DOHH2 (cell line): ENCODE measurements around the gene PCDHGC4.

Experiments used
- H3F3A ChIP-seq: fragments of 200-600 bp; sonication (generic), shearing (Covaris generic); 2 replicates; pipeline ENCODE4 v1.6.0; 2016; ENCODE audit warnings: antibody characterized with exemption, mild to moderate bottlenecking; ENCODE audit not compliant: control insufficient read depth, insufficient read depth
- H3K27ac ChIP-seq: fragments of 200-600 bp; sonication (generic); 2 replicates; pipeline ENCODE4 v1.5.1; 2014; ENCODE audit warnings: low read depth, mild to moderate bottlenecking, low read length, moderate library complexity
- H3K27me3 ChIP-seq: fragments of 200-600 bp; sonication (generic); 2 replicates; pipeline ENCODE4 v1.6.1; 2014; ENCODE audit warnings: mild to moderate bottlenecking, low read length, mixed read lengths; ENCODE audit not compliant: control insufficient read depth
- H3K36me3 ChIP-seq: fragments of 200-600 bp; sonication (generic); 2 replicates; pipeline ENCODE4 v1.6.1; 2014; ENCODE audit warnings: mild to moderate bottlenecking, low read length, moderate library complexity, mixed read lengths; ENCODE audit not compliant: control insufficient read depth
- H3K4me1 ChIP-seq: fragments of 200-600 bp; sonication (generic); 2 replicates; pipeline ENCODE4 v1.6.1; 2014; ENCODE audit warnings: mild to moderate bottlenecking, low read length, mixed read lengths; ENCODE audit not compliant: control insufficient read depth
- H3K4me2 ChIP-seq: fragments of 200-600 bp; sonication (generic); 2 replicates; pipeline ENCODE4 v1.6.0; 2014; ENCODE audit warnings: mild to moderate bottlenecking, low read length, moderate library complexity
- H3K4me3 ChIP-seq: fragments of 200-600 bp; sonication (generic); 2 replicates; pipeline ENCODE4 v1.5.1; 2014; ENCODE audit warnings: mild to moderate bottlenecking, low read length, mixed read lengths
- H3K79me2 ChIP-seq: fragments of 200-600 bp; sonication (generic); 2 replicates; pipeline ENCODE4 v1.6.1; 2014; ENCODE audit warnings: mild to moderate bottlenecking, low read length, mixed read lengths; ENCODE audit not compliant: control insufficient read depth
- H3K9me2 ChIP-seq: fragments of 200-600 bp; sonication (generic); replicated peaks from 2 replicates; pipeline ENCODE4 v1.6.1; 2014; ENCODE audit warnings: mild to moderate bottlenecking, low read length, mixed read lengths; ENCODE audit not compliant: control insufficient read depth
- H3K9me3 ChIP-seq: fragments of 200-600 bp; sonication (generic); 2 replicates; pipeline ENCODE4 v1.6.1; 2014; ENCODE audit warnings: antibody characterized with exemption, low read length, mixed read lengths; ENCODE audit not compliant: control insufficient read depth, insufficient read depth
- H4K20me1 ChIP-seq: fragments of 200-600 bp; sonication (generic); 2 replicates; pipeline ENCODE4 v1.6.0; 2014; ENCODE audit warnings: low read depth, mild to moderate bottlenecking, antibody characterized with exemption, low read length, moderate library complexity; ENCODE audit not compliant: control insufficient read depth, insufficient read depth
- EZH2phosphoT487 ChIP-seq: fragments of 200-600 bp; sonication (generic); IDR thresholded peaks from 2 replicates; pipeline ENCODE4 v1.6.1; 2017; ENCODE audit warnings: borderline replicate concordance, mild to moderate bottlenecking, antibody characterized with exemption, low read length, moderate library complexity, mixed read lengths
- TF ChIP-seq, protein P1 (sequence below): fragments of 200-600 bp; sonication (generic); IDR thresholded peaks from one replicate; pipeline ENCODE4 v1.5.1; 2014; ENCODE audit warnings: antibody characterized with exemption, mild to moderate bottlenecking, low read depth, low read length; ENCODE audit not compliant: poor library complexity, severe bottlenecking

PCDHGC4 gene

DNA sequence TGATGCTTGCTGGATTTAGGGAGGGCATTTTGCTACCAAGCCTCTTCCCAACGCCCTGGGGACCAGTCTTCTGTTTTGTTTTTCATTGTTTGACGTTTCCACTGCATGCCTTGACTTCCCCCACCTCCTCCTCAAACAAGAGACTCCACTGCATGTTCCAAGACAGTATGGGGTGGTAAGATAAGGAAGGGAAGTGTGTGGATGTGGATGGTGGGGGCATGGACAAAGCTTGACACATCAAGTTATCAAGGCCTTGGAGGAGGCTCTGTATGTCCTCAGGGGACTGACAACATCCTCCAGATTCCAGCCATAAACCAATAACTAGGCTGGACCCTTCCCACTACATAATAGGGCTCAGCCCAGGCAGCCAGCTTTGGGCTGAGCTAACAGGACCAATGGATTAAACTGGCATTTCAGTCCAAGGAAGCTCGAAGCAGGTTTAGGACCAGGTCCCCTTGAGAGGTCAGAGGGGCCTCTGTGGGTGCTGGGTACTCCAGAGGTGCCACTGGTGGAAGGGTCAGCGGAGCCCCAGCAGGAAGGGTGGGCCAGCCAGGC lies 27.0 kb downstream of the PCDHGC4 start:
- no peaks in the 10 kb centered on the region for H4K20me1 ChIP-seq
- peaks cover 100% of the 10 kb centered on the region for H3K4me1 ChIP-seq
- peak overlapping the region; percentile 97 for H3K4me2 ChIP-seq
- no peak for TF ChIP-seq EZH2phosphoT487
- TF ChIP-seq, protein P1, sequence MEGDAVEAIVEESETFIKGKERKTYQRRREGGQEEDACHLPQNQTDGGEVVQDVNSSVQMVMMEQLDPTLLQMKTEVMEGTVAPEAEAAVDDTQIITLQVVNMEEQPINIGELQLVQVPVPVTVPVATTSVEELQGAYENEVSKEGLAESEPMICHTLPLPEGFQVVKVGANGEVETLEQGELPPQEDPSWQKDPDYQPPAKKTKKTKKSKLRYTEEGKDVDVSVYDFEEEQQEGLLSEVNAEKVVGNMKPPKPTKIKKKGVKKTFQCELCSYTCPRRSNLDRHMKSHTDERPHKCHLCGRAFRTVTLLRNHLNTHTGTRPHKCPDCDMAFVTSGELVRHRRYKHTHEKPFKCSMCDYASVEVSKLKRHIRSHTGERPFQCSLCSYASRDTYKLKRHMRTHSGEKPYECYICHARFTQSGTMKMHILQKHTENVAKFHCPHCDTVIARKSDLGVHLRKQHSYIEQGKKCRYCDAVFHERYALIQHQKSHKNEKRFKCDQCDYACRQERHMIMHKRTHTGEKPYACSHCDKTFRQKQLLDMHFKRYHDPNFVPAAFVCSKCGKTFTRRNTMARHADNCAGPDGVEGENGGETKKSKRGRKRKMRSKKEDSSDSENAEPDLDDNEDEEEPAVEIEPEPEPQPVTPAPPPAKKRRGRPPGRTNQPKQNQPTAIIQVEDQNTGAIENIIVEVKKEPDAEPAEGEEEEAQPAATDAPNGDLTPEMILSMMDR: no peak
- H3K9me3 ChIP-seq: no peaks in the 10 kb centered on the region
- H3K27me3 ChIP-seq: no peaks in the 10 kb centered on the region
- H3F3A ChIP-seq: peaks cover 61% of the 10 kb centered on the region
- H3K4me3 ChIP-seq: peak overlapping the region; percentile 79
- no peaks in the 10 kb centered on the region for H3K9me2 ChIP-seq
- peak overlapping the region; percentile 100 for H3K27ac ChIP-seq
- peaks cover 23% of the 10 kb centered on the region for H3K79me2 ChIP-seq
- peaks cover 78% of the 10 kb centered on the region for H3K36me3 ChIP-seq

DNA sequence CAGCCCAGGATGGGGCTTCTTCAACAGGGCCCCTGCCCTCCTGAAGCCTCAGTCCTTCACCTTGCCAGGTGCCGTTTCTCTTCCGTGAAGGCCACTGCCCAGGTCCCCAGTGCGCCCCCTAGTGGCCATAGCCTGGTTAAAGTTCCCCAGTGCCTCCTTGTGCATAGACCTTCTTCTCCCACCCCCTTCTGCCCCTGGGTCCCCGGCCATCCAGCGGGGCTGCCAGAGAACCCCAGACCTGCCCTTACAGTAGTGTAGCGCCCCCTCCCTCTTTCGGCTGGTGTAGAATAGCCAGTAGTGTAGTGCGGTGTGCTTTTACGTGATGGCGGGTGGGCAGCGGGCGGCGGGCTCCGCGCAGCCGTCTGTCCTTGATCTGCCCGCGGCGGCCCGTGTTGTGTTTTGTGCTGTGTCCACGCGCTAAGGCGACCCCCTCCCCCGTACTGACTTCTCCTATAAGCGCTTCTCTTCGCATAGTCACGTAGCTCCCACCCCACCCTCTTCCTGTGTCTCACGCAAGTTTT lies 27.6 kb downstream of the PCDHGC4 start:
- H4K20me1 ChIP-seq: no peaks in the 10 kb centered on the region
- H3K36me3 ChIP-seq: peaks cover 78% of the 10 kb centered on the region
- peak overlapping the region; percentile 79 for H3K4me3 ChIP-seq
- H3K27me3 ChIP-seq: no peaks in the 10 kb centered on the region
- TF ChIP-seq, protein P1: peak; percentile 97
- no peak for TF ChIP-seq EZH2phosphoT487
- no peaks in the 10 kb centered on the region for H3K9me2 ChIP-seq
- H3K27ac ChIP-seq: peak overlapping the region; percentile 100
- peaks cover 23% of the 10 kb centered on the region for H3K79me2 ChIP-seq
- H3F3A ChIP-seq: peaks cover 57% of the 10 kb centered on the region
- peaks cover 98% of the 10 kb centered on the region for H3K4me1 ChIP-seq
- H3K4me2 ChIP-seq: peak overlapping the region; percentile 97
- no peaks in the 10 kb centered on the region for H3K9me3 ChIP-seq

DNA sequence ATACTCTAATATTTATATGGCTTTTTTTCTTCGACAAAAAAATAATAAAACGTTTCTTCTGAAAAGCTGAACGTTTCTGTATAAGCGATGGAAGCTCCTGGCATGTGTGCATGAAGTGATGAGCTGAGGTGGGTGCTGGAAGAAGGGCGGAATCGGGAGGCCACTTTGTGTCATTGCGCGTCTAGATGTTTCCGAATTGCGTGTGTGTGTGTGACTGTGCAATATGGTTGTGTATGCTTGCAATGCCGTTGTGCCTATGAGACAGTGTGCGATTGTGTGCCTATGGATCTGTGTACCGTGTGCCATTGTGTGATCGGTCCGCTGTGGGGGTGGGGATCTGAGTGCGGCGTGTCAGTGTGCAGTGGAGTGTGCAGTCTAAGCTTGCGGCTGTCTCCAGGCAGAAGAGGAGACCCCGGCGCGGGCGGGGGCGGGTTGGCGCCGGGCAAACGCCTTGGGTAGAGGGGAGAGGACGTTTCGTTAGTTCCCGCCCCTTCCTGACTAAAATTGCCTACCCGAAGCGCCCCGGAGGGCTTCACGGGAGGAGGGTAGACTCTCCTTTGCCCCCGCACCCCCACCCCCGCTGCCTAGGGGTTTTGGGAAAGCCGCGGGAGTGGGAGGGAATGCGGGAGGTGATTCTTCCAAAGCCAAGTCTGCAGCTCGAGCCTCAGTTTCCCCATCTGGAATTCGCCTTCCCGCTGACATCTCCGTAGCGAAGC lies 28.2 kb downstream of the PCDHGC4 start:
- Histone ChIP-seq H3K4me3 (peak overlapping the region; percentile 79), H4K20me1 (no peaks in the 10 kb centered on the region), H3K4me1 (peaks cover 94% of the 10 kb centered on the region), H3K4me2 (peak overlapping the region; percentile 97), H3K9me2 (no peaks in the 10 kb centered on the region), H3K27ac (peak overlapping the region; percentile 100), H3K79me2 (peaks cover 23% of the 10 kb centered on the region), H3K9me3 (no peaks in the 10 kb centered on the region), H3K27me3 (no peaks in the 10 kb centered on the region), H3K36me3 (peaks cover 82% of the 10 kb centered on the region), H3F3A (peaks cover 51% of the 10 kb centered on the region)
- TF ChIP-seq EZH2phosphoT487: no peak
- TF ChIP-seq, protein P1: no peak
